ENCODE data around the gene LTBP1.

- TF ChIP-seq POLR2A (IDR thresholded peaks at IDR 0.05) (no peak), CTCF (IDR thresholded peaks at IDR 0.05) (no peak), POLR2AphosphoS5 (IDR thresholded peaks at IDR 0.05) (no peak)
Observed at GRCh38 chr2:33220533-33220932, 273.8 kb downstream of the LTBP1 start.

Measured in breast epithelium (tissue), 3 donors.